ENCODE results near the gene BTBD19. TPM values are rescaled to one million over a fixed set of nuclear protein-coding genes. Genes with fewer than 3 reads are reported as not detected.
A peak's percentile ranks its signal among the peaks of the same experiment; 100 is the strongest.

BTBD19 gene
- total and polyA plus RNA-seq, 9 of the 15 experiments (the other 6 are each of a cell fraction or from before 2014, with no cell fraction given), result 0.22 to 2.0 (median 0.95) TPM

- TF ChIP-seq GTF2E2 (tag; IDR thresholded peaks at IDR 0.05) (no peak), ZSCAN29 (IDR thresholded peaks at IDR 0.05) (no peak), MYBL2 (IDR thresholded peaks at IDR 0.05; ENCODE audit: low read depth) (no peak), MYBL2 (CRISPR knock-in tag; IDR thresholded peaks at IDR 0.05; ENCODE audit: borderline replicate concordance) (no peak), ZZZ3 (IDR thresholded peaks at IDR 0.05) (no peak), ATF4 (CRISPR knock-in tag; IDR thresholded peaks at IDR 0.05) (peak; percentile 71), CHAMP1 (IDR thresholded peaks at IDR 0.05) (no peak), E2F5 (CRISPR knock-in tag; IDR thresholded peaks at IDR 0.05) (no peak), GMEB1 (CRISPR knock-in tag; IDR thresholded peaks at IDR 0.05) (0 out of 2 replicates have a peak, but pooled peaks have one; percentile 4), CGGBP1 (CRISPR knock-in tag; IDR thresholded peaks at IDR 0.05) (no peak), SMARCE1 (IDR thresholded peaks at IDR 0.05) (no peak), GABPA (tag; conservative IDR thresholded peaks at IDR 0.05; ENCODE audit: low read depth) (no peak), FOSL1 (tag; conservative IDR thresholded peaks at IDR 0.05) (no peak), BRD9 (IDR thresholded peaks at IDR 0.05; ENCODE audit: low read depth, partially characterized antibody) (peak; percentile 26), UBTF (IDR thresholded peaks at IDR 0.05; ENCODE audit: borderline replicate concordance in 1 of 2, low read depth in 2 of 2, low read length in 2 of 2) (0 out of 4 replicates have a peak, but pooled peaks of 1 of the 2 experiments have one; percentile 46), SLC30A9 (CRISPR knock-in tag; IDR thresholded peaks at IDR 0.05) (no peak), WHSC1 (IDR thresholded peaks at IDR 0.05; ENCODE audit: low read length) (no peak), ZNF778 (CRISPR knock-in tag; IDR thresholded peaks at IDR 0.05) (no peak), HMGN3 (IDR thresholded peaks at IDR 0.05; ENCODE audit: borderline replicate concordance, extremely low read depth, insufficient read length, low read depth, low read length) (peak; percentile 48)
These were observed at the start of gene BTBD19 (continued) for GRCh38 chr1:44808063-44808937.

Data from K562 (cell line).